ENCODE results near the gene TBCD. TPM values are rescaled to one million over a fixed set of nuclear protein-coding genes. Genes with fewer than 3 reads are reported as not detected.

TBCD gene
- total RNA-seq, 1 experiment from 2014 or later = 29.6 TPM

GRCh38 chr17:82791532-82791931 lies 39.7 kb downstream of the TBCD start:
- Histone ChIP-seq H3K36me3 (ENCODE audit: low read depth, low read length) (no peaks in the 10 kb centered on the region), H3K79me2 (ENCODE audit: low read length) (0 out of 2 replicates have a peak, but pooled peaks cover 4% of the 10 kb centered on the region), H3K4me2 (ENCODE audit: low read length) (no peak overlapping the region), H3K4me3 (ENCODE audit: low read length) (no peak overlapping the region), H3K27me3 (ENCODE audit: low read length) (no peaks in the 10 kb centered on the region), H2AFZ (ENCODE audit: low read length) (no peak overlapping the region), H4K20me1 (ENCODE audit: low read length) (no peaks in the 10 kb centered on the region), H3K9me3 (ENCODE audit: low read length) (no peaks in the 10 kb centered on the region), H3F3A (ENCODE audit: low read length, unreplicated experiment) (no peaks in the 10 kb centered on the region), H3K9ac (ENCODE audit: low read length) (no peak overlapping the region), H3K4me1 (ENCODE audit: insufficient read depth, low read length) (no peaks in the 10 kb centered on the region; the same call in 1 of the 2 replicates), H3K27ac (ENCODE audit: low read length) (peak overlapping the region; percentile 28), H3K9me2 (replicated peaks; ENCODE audit: low read length) (no peaks in the 10 kb centered on the region)
- ChIA-PET POLR2A (ENCODE audit: unreplicated experiment) (no interaction called here), CTCF (no interaction called here)
- ATAC-seq (peak; percentile 79), DNase-seq (peak; percentile 51)
- no peak for TF ChIP-seq EZH2phosphoT487 (IDR thresholded peaks at IDR 0.05; ENCODE audit: borderline replicate concordance, low read length)
- no peak for TF ChIP-seq CTCF (conservative IDR thresholded peaks at IDR 0.05; ENCODE audit: low read depth, low read length)
- no peak for TF ChIP-seq EZH2 (IDR thresholded peaks at IDR 0.05; ENCODE audit: low read length, unreplicated experiment)
- intact Hi-C loops (cut with micrococcal nuclease) = no loop called here
- no TSS peak for BruUV-seq (replicated peaks)

- H3K9me3 ChIP-seq (ENCODE audit: low read length) = no peaks in the 10 kb centered on the region
- 0 out of 2 replicates have a peak, but pooled peaks cover 4% of the 10 kb centered on the region for H3K79me2 ChIP-seq (ENCODE audit: low read length)
- CTCF ChIA-PET = no interaction called here
- H2AFZ ChIP-seq (ENCODE audit: low read length) = no peak overlapping the region
- H3K36me3 ChIP-seq (ENCODE audit: low read depth, low read length) = no peaks in the 10 kb centered on the region
- POLR2A ChIA-PET (ENCODE audit: unreplicated experiment) = interaction anchor here (0.7 kb wide), 1 partner anchor 23 kb away, joined by 3 read pairs; no protein-coding TSS in a partner anchor
- H3K9me2 ChIP-seq (replicated peaks; ENCODE audit: low read length) = no peaks in the 10 kb centered on the region
- H3K27me3 ChIP-seq (ENCODE audit: low read length) = no peaks in the 10 kb centered on the region
- no peak overlapping the region for H3K27ac ChIP-seq (ENCODE audit: low read length)
- H3K4me2 ChIP-seq (ENCODE audit: low read length) = no peak overlapping the region
- intact Hi-C loops (cut with micrococcal nuclease) = no loop called here
- no TSS peak for BruUV-seq (replicated peaks)
- no peak for DNase-seq
- no peak overlapping the region for H3K9ac ChIP-seq (ENCODE audit: low read length)
- no peak overlapping the region for H3K4me3 ChIP-seq (ENCODE audit: low read length)
- no peak for ATAC-seq
- H3F3A ChIP-seq (ENCODE audit: low read length, unreplicated experiment) = peaks cover 4% of the 10 kb centered on the region
- TF ChIP-seq EZH2phosphoT487 (IDR thresholded peaks at IDR 0.05; ENCODE audit: borderline replicate concordance, low read length) (no peak), EZH2 (IDR thresholded peaks at IDR 0.05; ENCODE audit: low read length, unreplicated experiment) (no peak), CTCF (conservative IDR thresholded peaks at IDR 0.05; ENCODE audit: low read depth, low read length) (no peak)
- no peaks in the 10 kb centered on the region for H4K20me1 ChIP-seq (ENCODE audit: low read length)
- H3K4me1 ChIP-seq (ENCODE audit: insufficient read depth, low read length) = no peaks in the 10 kb centered on the region; the same call in 1 of the 2 replicates
These were observed 42.2 kb downstream of the TBCD start for GRCh38 chr17:82793974-82794630.

- Histone ChIP-seq H3F3A (ENCODE audit: low read length, unreplicated experiment) (peaks cover 4% of the 10 kb centered on the region), H3K27me3 (ENCODE audit: low read length) (no peaks in the 10 kb centered on the region), H3K36me3 (ENCODE audit: low read depth, low read length) (no peaks in the 10 kb centered on the region), H4K20me1 (ENCODE audit: low read length) (no peaks in the 10 kb centered on the region), H3K4me1 (ENCODE audit: insufficient read depth, low read length) (no peaks in the 10 kb centered on the region; the same call in 1 of the 2 replicates), H3K27ac (ENCODE audit: low read length) (no peak overlapping the region), H3K4me2 (ENCODE audit: low read length) (no peak overlapping the region), H3K9ac (ENCODE audit: low read length) (no peak overlapping the region), H3K9me2 (replicated peaks; ENCODE audit: low read length) (no peaks in the 10 kb centered on the region), H3K79me2 (ENCODE audit: low read length) (0 out of 2 replicates have a peak, but pooled peaks cover 4% of the 10 kb centered on the region), H2AFZ (ENCODE audit: low read length) (no peak overlapping the region), H3K9me3 (ENCODE audit: low read length) (no peaks in the 10 kb centered on the region), H3K4me3 (ENCODE audit: low read length) (no peak overlapping the region)
- ATAC-seq = no peak
- no TSS peak for BruUV-seq (replicated peaks)
- no peak for TF ChIP-seq EZH2 (IDR thresholded peaks at IDR 0.05; ENCODE audit: low read length, unreplicated experiment)
- TF ChIP-seq EZH2phosphoT487 (IDR thresholded peaks at IDR 0.05; ENCODE audit: borderline replicate concordance, low read length) = no peak
- no peak for TF ChIP-seq CTCF (conservative IDR thresholded peaks at IDR 0.05; ENCODE audit: low read depth, low read length)
- ChIA-PET CTCF (no interaction called here), POLR2A (ENCODE audit: unreplicated experiment) (no interaction called here)
- intact Hi-C loops (cut with micrococcal nuclease) = no loop called here
- DNase-seq = no peak
These were observed 43.1 kb downstream of the TBCD start for GRCh38 chr17:82794781-82795482.
